ENCODE results near the gene ZNF184.

GRCh38 chr6:27439371-27439770 is 33.5 kb downstream of the ZNF184 start:
- TF ChIP-seq CTCF (IDR thresholded peaks at IDR 0.05; ENCODE audit: low read depth, low read length, missing input control) = no peak
- no peak for TF ChIP-seq GABPA (IDR thresholded peaks at IDR 0.05 in 1 of 2, conservative IDR thresholded peaks at IDR 0.05 in 1 of 2)
- no peak for TF ChIP-seq RAD21 (IDR thresholded peaks at IDR 0.05)
- no peak for TF ChIP-seq MAX (IDR thresholded peaks at IDR 0.05)
- no peak for TF ChIP-seq YY1 (IDR thresholded peaks at IDR 0.05)
- TF ChIP-seq SP1 (IDR thresholded peaks at IDR 0.05) = no peak
